ENCODE data around the gene TMEM208. TPM values are rescaled to one million over a fixed set of nuclear protein-coding genes. Genes with fewer than 3 reads are reported as not detected.
A peak's percentile ranks its signal among the peaks of the same experiment; 100 is the strongest.

The TMEM208 gene
- total and polyA plus RNA-seq, 4 donors = 22.1 to 196 (median 93.8) TPM

DNA sequence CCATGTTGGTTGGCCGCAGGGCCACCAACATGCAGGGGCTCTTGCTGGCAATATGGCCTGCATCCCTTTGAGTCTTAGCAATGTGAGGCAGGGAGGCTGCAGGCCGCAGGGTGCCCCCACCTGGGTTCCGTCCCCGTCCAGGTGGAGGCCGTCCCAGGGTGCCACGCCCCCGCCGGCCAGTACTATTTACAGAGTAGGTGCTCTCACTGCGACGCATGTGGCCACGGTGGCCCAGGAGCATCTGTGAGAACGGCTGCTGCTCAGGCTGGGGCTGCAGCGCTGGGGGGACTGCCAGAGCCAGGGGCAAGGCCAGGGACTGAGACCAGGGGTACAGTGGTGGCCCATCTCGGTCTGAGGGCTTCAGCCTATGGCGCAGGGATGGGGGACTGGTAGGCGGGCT lies 46.8 kb upstream of the TMEM208 start:
- no peak overlapping the region for H3K9ac ChIP-seq (ENCODE audit: insufficient read depth in 1 of 2, low read length in 2 of 2)
- no peak overlapping the region for H3K4me3 ChIP-seq
- H3K27me3 ChIP-seq (ENCODE audit: control insufficient read depth in 3 of 3, insufficient read depth in 3 of 3, low read length in 2 of 3) = no peaks in the 10 kb centered on the region
- 93 to 95% methylated on average over 16 of the region's 16 CpGs for WGBS, 2 donors
- TF ChIP-seq, protein P1, sequence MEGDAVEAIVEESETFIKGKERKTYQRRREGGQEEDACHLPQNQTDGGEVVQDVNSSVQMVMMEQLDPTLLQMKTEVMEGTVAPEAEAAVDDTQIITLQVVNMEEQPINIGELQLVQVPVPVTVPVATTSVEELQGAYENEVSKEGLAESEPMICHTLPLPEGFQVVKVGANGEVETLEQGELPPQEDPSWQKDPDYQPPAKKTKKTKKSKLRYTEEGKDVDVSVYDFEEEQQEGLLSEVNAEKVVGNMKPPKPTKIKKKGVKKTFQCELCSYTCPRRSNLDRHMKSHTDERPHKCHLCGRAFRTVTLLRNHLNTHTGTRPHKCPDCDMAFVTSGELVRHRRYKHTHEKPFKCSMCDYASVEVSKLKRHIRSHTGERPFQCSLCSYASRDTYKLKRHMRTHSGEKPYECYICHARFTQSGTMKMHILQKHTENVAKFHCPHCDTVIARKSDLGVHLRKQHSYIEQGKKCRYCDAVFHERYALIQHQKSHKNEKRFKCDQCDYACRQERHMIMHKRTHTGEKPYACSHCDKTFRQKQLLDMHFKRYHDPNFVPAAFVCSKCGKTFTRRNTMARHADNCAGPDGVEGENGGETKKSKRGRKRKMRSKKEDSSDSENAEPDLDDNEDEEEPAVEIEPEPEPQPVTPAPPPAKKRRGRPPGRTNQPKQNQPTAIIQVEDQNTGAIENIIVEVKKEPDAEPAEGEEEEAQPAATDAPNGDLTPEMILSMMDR (IDR thresholded peaks at IDR 0.05; ENCODE audit: control extremely low read depth, extremely low read depth) = no peak
- DNase-seq (no peak), ATAC-seq (ENCODE audit: insufficient read depth, low FRiP score) (no peak)
- peaks cover 0 to 57% (median 19%) of the 10 kb centered on the region in 5 donors for H3K4me1 ChIP-seq (ENCODE audit: control insufficient read depth in 5 of 5, insufficient read depth in 5 of 5, low read length in 5 of 5)
- peaks cover 0 to 1% (median 0%) of the 10 kb centered on the region in 4 donors for H3K36me3 ChIP-seq (ENCODE audit: control insufficient read depth in 4 of 4, insufficient read depth in 4 of 4, low read length in 4 of 4)
- no peak overlapping the region for H3K27ac ChIP-seq (ENCODE audit: low read depth in 1 of 2, low read length in 1 of 2)
- H3K9me3 ChIP-seq (ENCODE audit: control insufficient read depth in 4 of 4, insufficient read depth in 3 of 4, low read length in 3 of 4) = no peaks in the 10 kb centered on the region

DNA sequence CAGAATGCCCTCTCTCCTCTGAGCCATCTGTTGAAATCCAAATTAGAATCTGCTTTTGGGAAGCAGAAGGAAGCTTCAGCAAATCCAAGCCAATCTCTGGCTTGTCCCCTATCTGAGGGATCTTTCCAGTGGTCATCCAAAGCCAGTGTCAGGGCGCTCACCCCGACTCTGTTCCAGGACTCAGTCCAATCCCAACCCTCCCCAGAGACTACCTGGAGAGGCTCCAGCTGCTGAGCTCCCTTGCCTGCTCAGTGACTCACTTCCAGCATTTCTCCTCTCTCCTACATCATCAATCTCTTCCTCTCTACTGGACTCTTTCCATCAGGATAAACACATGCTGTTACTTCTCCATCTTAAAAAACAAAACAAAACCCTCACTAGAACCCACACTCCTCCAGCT lies 45.6 kb upstream of the TMEM208 start:
- no peak overlapping the region for H3K4me3 ChIP-seq
- no peaks in the 10 kb centered on the region for H3K27me3 ChIP-seq (ENCODE audit: control insufficient read depth in 3 of 3, insufficient read depth in 3 of 3, low read length in 2 of 3)
- H3K9ac ChIP-seq (ENCODE audit: insufficient read depth in 1 of 2, low read length in 2 of 2) = no peak overlapping the region
- no peak for ATAC-seq (ENCODE audit: insufficient read depth, low FRiP score)
- peaks cover 0 to 1% (median 0%) of the 10 kb centered on the region in 4 donors for H3K36me3 ChIP-seq (ENCODE audit: control insufficient read depth in 4 of 4, insufficient read depth in 4 of 4, low read length in 4 of 4)
- no peaks in the 10 kb centered on the region for H3K9me3 ChIP-seq (ENCODE audit: control insufficient read depth in 4 of 4, insufficient read depth in 3 of 4, low read length in 3 of 4)
- peak in 1 of 3 donors; percentile 39 for DNase-seq
- peak overlapping the region in 1 of 2 donors; percentile 20 for H3K27ac ChIP-seq (ENCODE audit: low read depth in 1 of 2, low read length in 1 of 2)
- WGBS, 2 donors = 68 to 81% methylated on average over 2 of the region's 2 CpGs
- TF ChIP-seq, protein P1 (IDR thresholded peaks at IDR 0.05; ENCODE audit: control extremely low read depth, extremely low read depth) = no peak
- H3K4me1 ChIP-seq (ENCODE audit: control insufficient read depth in 5 of 5, insufficient read depth in 5 of 5, low read length in 5 of 5) = peaks cover 0 to 57% (median 14%) of the 10 kb centered on the region in 5 donors

DNA sequence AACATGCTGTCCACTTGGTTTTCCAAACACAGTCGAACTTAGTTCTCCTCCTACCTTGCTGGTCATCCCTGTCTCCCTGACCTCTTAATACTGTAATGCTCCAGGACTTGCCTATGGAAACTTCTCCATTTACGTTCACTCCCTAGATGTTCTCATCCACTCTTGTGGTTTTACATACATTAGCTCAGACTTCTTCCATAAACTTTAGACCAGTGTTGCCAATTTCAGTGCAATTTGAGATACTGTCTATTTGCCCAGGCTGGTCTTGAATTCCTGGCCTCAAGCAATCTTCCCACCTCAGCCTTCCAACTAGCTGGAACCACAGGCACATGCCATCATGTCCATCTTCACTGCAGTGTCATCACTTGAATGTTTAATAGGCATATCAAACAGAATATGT lies 44.6 kb upstream of the TMEM208 start:
- ATAC-seq (ENCODE audit: insufficient read depth, low FRiP score) (no peak), DNase-seq (no peak)
- H3K4me3 ChIP-seq = no peak overlapping the region
- no peaks in the 10 kb centered on the region for H3K9me3 ChIP-seq (ENCODE audit: control insufficient read depth in 4 of 4, insufficient read depth in 3 of 4, low read length in 3 of 4)
- WGBS, 2 donors = 71 to 82% methylated on average over 2 of the region's 2 CpGs
- no peak overlapping the region for H3K27ac ChIP-seq (ENCODE audit: low read depth in 1 of 2, low read length in 1 of 2)
- TF ChIP-seq, protein P1 (IDR thresholded peaks at IDR 0.05; ENCODE audit: control extremely low read depth, extremely low read depth) = no peak
- H3K27me3 ChIP-seq (ENCODE audit: control insufficient read depth in 3 of 3, insufficient read depth in 3 of 3, low read length in 2 of 3) = no peaks in the 10 kb centered on the region
- no peaks in the 10 kb centered on the region for H3K36me3 ChIP-seq (ENCODE audit: control insufficient read depth in 4 of 4, insufficient read depth in 4 of 4, low read length in 4 of 4)
- no peak overlapping the region for H3K9ac ChIP-seq (ENCODE audit: insufficient read depth in 1 of 2, low read length in 2 of 2)
- peaks cover 0 to 48% (median 12%) of the 10 kb centered on the region in 5 donors for H3K4me1 ChIP-seq (ENCODE audit: control insufficient read depth in 5 of 5, insufficient read depth in 5 of 5, low read length in 5 of 5)

DNA sequence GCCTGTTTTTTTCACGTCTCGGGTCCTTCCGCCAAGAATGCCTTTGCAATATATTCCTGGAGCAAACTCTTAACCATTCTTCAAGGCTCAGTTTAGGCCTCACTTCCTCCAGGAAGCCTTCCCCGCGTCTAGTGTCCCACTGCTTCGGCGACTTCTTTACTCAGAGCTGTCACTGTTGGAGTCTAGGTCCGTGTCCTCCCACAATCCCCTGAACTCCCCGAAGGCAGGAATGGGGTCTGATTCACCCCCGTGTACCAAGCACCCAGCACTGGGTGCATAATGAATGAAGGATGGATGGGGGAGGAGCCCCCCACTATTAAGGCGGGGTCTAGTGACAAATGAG lies 43.7 kb upstream of the TMEM208 start:
- Histone ChIP-seq H3K9me3 (ENCODE audit: control insufficient read depth in 4 of 4, insufficient read depth in 3 of 4, low read length in 3 of 4) (no peaks in the 10 kb centered on the region), H3K36me3 (ENCODE audit: control insufficient read depth in 4 of 4, insufficient read depth in 4 of 4, low read length in 4 of 4) (no peaks in the 10 kb centered on the region), H3K27ac (ENCODE audit: low read depth in 1 of 2, low read length in 1 of 2) (peak overlapping the region in 1 of 2 donors; percentile 61), H3K9ac (ENCODE audit: insufficient read depth in 1 of 2, low read length in 2 of 2) (peak overlapping the region in 1 of 2 donors; percentile 59), H3K4me1 (ENCODE audit: control insufficient read depth in 5 of 5, insufficient read depth in 5 of 5, low read length in 5 of 5) (peaks cover 0 to 41% (median 12%) of the 10 kb centered on the region in 5 donors), H3K4me3 (no peak overlapping the region), H3K27me3 (ENCODE audit: control insufficient read depth in 3 of 3, insufficient read depth in 3 of 3, low read length in 2 of 3) (no peaks in the 10 kb centered on the region)
- WGBS, 2 donors = 4 to 5% methylated on average over 11 of the region's 11 CpGs
- ATAC-seq (ENCODE audit: insufficient read depth, low FRiP score) (no peak), DNase-seq (no peak)
- TF ChIP-seq, protein P1 (IDR thresholded peaks at IDR 0.05; ENCODE audit: control extremely low read depth, extremely low read depth) = no peak

Data from lung (tissue), 12 donors.